Testis (tissue), 3 donors: ENCODE results near the gene IL16. TPM values are rescaled to one million over a fixed set of nuclear protein-coding genes. Genes with fewer than 3 reads are reported as not detected.
A peak's percentile ranks its signal among the peaks of the same experiment; 100 is the strongest.

Experiments used
- DNase-seq: peaks from one replicate; pipeline ENCODE4 v3.0.0-alpha.2; 2019
- H3K27ac ChIP-seq, 2 donors: fragments of 200-600 bp; sonication (generic); one replicate each; pipeline ENCODE4 v1.5.1; 2019
- H3K27me3 ChIP-seq: fragments of 200-600 bp; sonication (generic); one replicate; pipeline ENCODE4 v1.5.1; 2019
- H3K36me3 ChIP-seq: fragments of 200-600 bp; sonication (generic); one replicate; pipeline ENCODE4 v1.5.1; 2017; ENCODE audit warnings: low read depth; ENCODE audit errors: missing control alignments
- H3K4me1 ChIP-seq: fragments of 200-600 bp; sonication (generic); one replicate; pipeline ENCODE4 v1.5.1; 2019
- H3K4me3 ChIP-seq, 2 donors: fragments of 200-600 bp; sonication (generic); one replicate each; pipeline ENCODE4 v1.5.1; 2017 to 2019
- H3K9me3 ChIP-seq: fragments of 200-600 bp; sonication (generic); one replicate; pipeline ENCODE4 v1.5.1; 2017
- CTCF ChIP-seq, 3 experiments: fragments of 450-650 bp in 2 of 3; fragments of 200-600 bp in 1 of 3; sonication (generic) in 1 of 3; IDR thresholded peaks; one replicate each; pipeline ENCODE4 v1.5.1; 2016 to 2019; ENCODE audit warnings: antibody characterized with exemption in 3 of 3, mild to moderate bottlenecking in 2 of 3, moderate library complexity in 1 of 3
- POLR2A ChIP-seq: fragments of 450-650 bp; IDR thresholded peaks from one replicate; pipeline ENCODE4 v1.6.1; 2017; ENCODE audit warnings: antibody characterized with exemption, mild to moderate bottlenecking, moderate library complexity
- WGBS, 2 donors: methylation state at CpG; one replicate each; pipeline ENCODE4 v1.1.5; 2018; 5-methylcytosine and 5-hydroxymethylcytosine counted together
- intact Hi-C: fragments of 100-400 bp; cut with DNase I; formaldehyde crosslinking; loops from one replicate; pipeline ENCODE4 v1.15.1; 2023; ENCODE audit warnings: low total_unique reads
- polyA plus RNA-seq: library from polyadenylated mRNA; stranded (reverse); fragments of 350-450 nt; fragmentation: Illumina TruSeq; extraction: RNeasy Lipid Tissue Mini Kit (QIAGEN cat#74804); gene quantifications from one replicate; pipeline ENCODE4 v1.2.3, GENCODE V29; 2014; ENCODE audit warnings: low read depth, low replicate concordance; ENCODE audit not compliant: insufficient read depth
- total RNA-seq, 2 donors: library from RNA; depleted of rRNA; stranded (reverse); fragments of >200 nt; gene quantifications; one replicate each; pipeline ENCODE4 v1.2.3, GENCODE V29; 2016

The IL16 gene
- total and polyA plus RNA-seq, 3 donors from 2014 or later: 13.1 to 17.6 (median 14.9) TPM

GRCh38 chr15:81333363-81333762 is 136.7 kb downstream of the IL16 start:
- 89 to 94% methylated on average over 3 of the region's 3 CpGs for WGBS, 2 donors
- Histone ChIP-seq H3K4me1 (peaks cover 59% of the 10 kb centered on the region), H3K36me3 (no peaks in the 10 kb centered on the region), H3K27me3 (no peaks in the 10 kb centered on the region), H3K27ac (peak overlapping the region in 1 of 2 donors; percentile 11), H3K4me3 (no peak overlapping the region), H3K9me3 (no peaks in the 10 kb centered on the region)
- intact Hi-C loops: loop anchor here (10.0 kb wide), 1 partner anchor 59 kb away; no protein-coding TSS in a partner anchor
- no peak for DNase-seq
- TF ChIP-seq CTCF (IDR thresholded peaks at IDR 0.05) (no peak), POLR2A (no peak)

GRCh38 chr15:81334768-81335435 is 138.2 kb downstream of the IL16 start:
- Histone ChIP-seq H3K27me3 (no peaks in the 10 kb centered on the region), H3K27ac (peak overlapping the region; percentile 29 to 44), H3K4me1 (peaks cover 60% of the 10 kb centered on the region), H3K9me3 (no peaks in the 10 kb centered on the region), H3K36me3 (no peaks in the 10 kb centered on the region), H3K4me3 (no peak overlapping the region)
- TF ChIP-seq POLR2A (no peak), CTCF (IDR thresholded peaks at IDR 0.05) (no peak)
- no peak for DNase-seq
- WGBS, 2 donors: 58 to 75% methylated on average over 10 of the region's 10 CpGs
- intact Hi-C loops: loop anchor here (10.0 kb wide), 1 partner anchor 60 kb away; no protein-coding TSS in a partner anchor

GRCh38 chr15:81335631-81336030 is 139.0 kb downstream of the IL16 start:
- intact Hi-C loops: loop anchor here (10.0 kb wide), 1 partner anchor 61 kb away; no protein-coding TSS in a partner anchor
- Histone ChIP-seq H3K27me3 (no peaks in the 10 kb centered on the region), H3K4me1 (peaks cover 53% of the 10 kb centered on the region), H3K9me3 (no peaks in the 10 kb centered on the region), H3K27ac (peak overlapping the region; percentile 17 to 29), H3K36me3 (no peaks in the 10 kb centered on the region), H3K4me3 (no peak overlapping the region)
- TF ChIP-seq POLR2A (no peak), CTCF (IDR thresholded peaks at IDR 0.05) (no peak)
- no peak for DNase-seq
- WGBS, 2 donors: 85 to 91% methylated on average over 4 of the region's 4 CpGs

- Histone ChIP-seq H3K4me1 (peaks cover 47% of the 10 kb centered on the region), H3K36me3 (no peaks in the 10 kb centered on the region), H3K9me3 (no peaks in the 10 kb centered on the region), H3K27ac (no peak overlapping the region), H3K4me3 (no peak overlapping the region), H3K27me3 (no peaks in the 10 kb centered on the region)
- DNase-seq: no peak
- intact Hi-C loops: loop anchor here (10.0 kb wide), 1 partner anchor 62 kb away; no protein-coding TSS in a partner anchor
- TF ChIP-seq POLR2A (no peak), CTCF (IDR thresholded peaks at IDR 0.05) (peak in 1 of 3 experiments; percentile 5)
- 90% methylated on average over 4 of the region's 4 CpGs for WGBS, 2 donors
Measured at GRCh38 chr15:81336568-81336967, 139.9 kb downstream of the IL16 start.

GRCh38 chr15:81337241-81337640 is 140.6 kb downstream of the IL16 start:
- no peaks in the 10 kb centered on the region for H3K27me3 ChIP-seq
- H3K9me3 ChIP-seq: no peaks in the 10 kb centered on the region
- no peaks in the 10 kb centered on the region for H3K36me3 ChIP-seq
- H3K4me3 ChIP-seq: no peak overlapping the region
- TF ChIP-seq POLR2A (no peak), CTCF (IDR thresholded peaks at IDR 0.05) (no peak)
- WGBS, 2 donors: 62 to 74% methylated on average over 3 of the region's 3 CpGs
- H3K27ac ChIP-seq: peak overlapping the region in 1 of 2 donors; percentile 73
- peaks cover 40% of the 10 kb centered on the region for H3K4me1 ChIP-seq
- intact Hi-C loops: loop anchor here (10.0 kb wide), 1 partner anchor 62 kb away; no protein-coding TSS in a partner anchor
- no peak for DNase-seq
